ENCODE results near the gene SCN4A. TPM values are rescaled to one million over a fixed set of nuclear protein-coding genes. Genes with fewer than 3 reads are reported as not detected.
"Not testable (repeated sequence)": the region's sequence is repeated elsewhere in the genome, so short reads cannot be mapped to it uniquely, and the experiment has no call there.

The SCN4A gene
- total RNA-seq, 1 donor from 2014 or later = 0.10 TPM

DNA sequence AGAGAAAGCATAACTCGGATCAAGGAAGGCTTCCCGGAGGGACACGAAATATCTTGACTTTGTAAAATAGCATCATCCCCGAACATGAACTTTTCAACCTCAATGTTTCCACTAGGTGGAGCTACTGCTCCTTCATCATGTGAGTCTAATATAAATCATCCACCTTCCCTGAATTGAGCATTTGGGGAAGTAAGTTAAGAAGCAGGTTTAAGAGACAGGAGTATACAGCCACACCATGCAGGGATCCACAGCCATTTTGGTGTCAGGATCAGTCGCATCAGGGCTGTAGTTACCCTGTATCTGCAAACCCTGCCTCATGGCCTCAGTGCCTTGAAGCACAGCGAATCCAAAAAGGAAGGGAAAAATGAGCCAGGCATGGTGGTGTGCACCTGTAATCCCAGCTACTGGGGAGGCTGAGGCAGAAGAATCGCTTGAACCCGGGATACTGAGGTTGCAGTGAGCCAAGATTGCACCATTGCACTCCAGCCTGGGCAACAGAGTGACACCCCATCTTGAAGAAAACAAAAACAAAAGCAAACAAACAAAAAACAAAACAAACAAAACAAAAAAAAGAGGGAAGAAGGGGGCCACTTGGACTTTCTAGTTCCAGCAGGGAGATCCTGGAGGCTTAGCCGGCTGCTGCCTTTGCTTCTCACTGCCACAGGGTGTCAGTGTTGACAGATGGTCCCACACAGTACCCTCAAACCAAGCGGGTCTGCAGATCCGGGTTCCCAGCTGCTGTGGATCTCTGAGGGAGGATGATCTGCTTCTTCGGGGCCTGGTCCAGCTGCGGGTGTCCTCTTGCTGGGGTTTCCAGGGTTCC lies 83.5 kb downstream of the SCN4A start:
- TF ChIP-seq, protein P1, sequence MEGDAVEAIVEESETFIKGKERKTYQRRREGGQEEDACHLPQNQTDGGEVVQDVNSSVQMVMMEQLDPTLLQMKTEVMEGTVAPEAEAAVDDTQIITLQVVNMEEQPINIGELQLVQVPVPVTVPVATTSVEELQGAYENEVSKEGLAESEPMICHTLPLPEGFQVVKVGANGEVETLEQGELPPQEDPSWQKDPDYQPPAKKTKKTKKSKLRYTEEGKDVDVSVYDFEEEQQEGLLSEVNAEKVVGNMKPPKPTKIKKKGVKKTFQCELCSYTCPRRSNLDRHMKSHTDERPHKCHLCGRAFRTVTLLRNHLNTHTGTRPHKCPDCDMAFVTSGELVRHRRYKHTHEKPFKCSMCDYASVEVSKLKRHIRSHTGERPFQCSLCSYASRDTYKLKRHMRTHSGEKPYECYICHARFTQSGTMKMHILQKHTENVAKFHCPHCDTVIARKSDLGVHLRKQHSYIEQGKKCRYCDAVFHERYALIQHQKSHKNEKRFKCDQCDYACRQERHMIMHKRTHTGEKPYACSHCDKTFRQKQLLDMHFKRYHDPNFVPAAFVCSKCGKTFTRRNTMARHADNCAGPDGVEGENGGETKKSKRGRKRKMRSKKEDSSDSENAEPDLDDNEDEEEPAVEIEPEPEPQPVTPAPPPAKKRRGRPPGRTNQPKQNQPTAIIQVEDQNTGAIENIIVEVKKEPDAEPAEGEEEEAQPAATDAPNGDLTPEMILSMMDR (IDR thresholded peaks at IDR 0.05; ENCODE audit: unreplicated experiment) = peak; percentile 54
- peaks cover 19% of the 10 kb centered on the region for H3K27me3 Mint-ChIP-seq
- not testable (repeated sequence) for H3K4me3 Mint-ChIP-seq (ENCODE audit: low read depth); DNase-seq (ENCODE audit: low spot score, unreplicated experiment); H3K36me3 Mint-ChIP-seq (ENCODE audit: insufficient read depth); H3K9me3 Mint-ChIP-seq (ENCODE audit: low read depth); H3K4me1 Mint-ChIP-seq (ENCODE audit: low read depth); H3K27ac Mint-ChIP-seq

Other genes with a start within 250 kb of the SCN4A start
- 49.7 and 52.0 TPM in 2 replicates for gene STRADA, start 231.1 kb downstream of the SCN4A start, total RNA-seq
- gene CCDC47, start 199.3 kb downstream of the SCN4A start, total RNA-seq = 65.2 and 68.4 TPM in 2 replicates
- gene DDX42, start 198.7 kb downstream of the SCN4A start, total RNA-seq = 181 and 189 TPM in 2 replicates
- gene PSMC5, start 145.5 kb downstream of the SCN4A start, total RNA-seq = 101 and 109 TPM in 2 replicates
- 46.5 and 49.0 TPM in 2 replicates for gene FTSJ3, start 145.3 kb downstream of the SCN4A start, total RNA-seq
- gene SMARCD2, start 130.2 kb downstream of the SCN4A start, total RNA-seq = 61.6 and 63.8 TPM in 2 replicates
- not detected in 2 replicates for gene CSH2, start 99.2 kb downstream of the SCN4A start, total RNA-seq
- gene GH2, start 91.0 kb downstream of the SCN4A start, total RNA-seq = not detected in 2 replicates
- not detected in 2 replicates for gene CSH1, start 76.3 kb downstream of the SCN4A start, total RNA-seq
- not detected in 2 replicates for gene CSHL1, start 61.7 kb downstream of the SCN4A start, total RNA-seq
- gene GH1, start 54.1 kb downstream of the SCN4A start, total RNA-seq = not detected in 2 replicates
- gene CD79B, start 40.6 kb downstream of the SCN4A start, total RNA-seq = not detected in 2 replicates
- 2.8 and 3.7 TPM in 2 replicates for gene PRR29, start 25.4 kb upstream of the SCN4A start, total RNA-seq
- gene ICAM2, start 47.7 kb upstream of the SCN4A start, total RNA-seq = 0.72 and 0.91 TPM in 2 replicates
- gene ERN1, start 157.2 kb upstream of the SCN4A start, total RNA-seq = 39.4 and 43.1 TPM in 2 replicates